Testis (tissue), 3 donors: ENCODE data around the gene ROS1. TPM values are rescaled to one million over a fixed set of nuclear protein-coding genes. Genes with fewer than 3 reads are reported as not detected.
"Not testable (repeated sequence)": the region's sequence is repeated elsewhere in the genome, so short reads cannot be mapped to it uniquely, and the experiment has no call there.

ENCODE experiments used
- DNase-seq: peaks from one replicate; pipeline ENCODE4 v3.0.0-alpha.2; 2019
- H3K27ac ChIP-seq, 2 donors: fragments of 200-600 bp; sonication (generic); one replicate each; pipeline ENCODE4 v1.5.1; 2019
- H3K27me3 ChIP-seq: fragments of 200-600 bp; sonication (generic); one replicate; pipeline ENCODE4 v1.5.1; 2019
- H3K36me3 ChIP-seq: fragments of 200-600 bp; sonication (generic); one replicate; pipeline ENCODE4 v1.5.1; 2017; ENCODE audit warnings: low read depth; ENCODE audit errors: missing control alignments
- H3K4me1 ChIP-seq: fragments of 200-600 bp; sonication (generic); one replicate; pipeline ENCODE4 v1.5.1; 2019
- H3K4me3 ChIP-seq, 2 donors: fragments of 200-600 bp; sonication (generic); one replicate each; pipeline ENCODE4 v1.5.1; 2017 to 2019
- H3K9me3 ChIP-seq: fragments of 200-600 bp; sonication (generic); one replicate; pipeline ENCODE4 v1.5.1; 2017
- POLR2A ChIP-seq: fragments of 450-650 bp; IDR thresholded peaks from one replicate; pipeline ENCODE4 v1.6.1; 2017; ENCODE audit warnings: antibody characterized with exemption, mild to moderate bottlenecking, moderate library complexity
- WGBS, 2 donors: methylation state at CpG; one replicate each; pipeline ENCODE4 v1.1.5; 2018; 5-methylcytosine and 5-hydroxymethylcytosine counted together
- intact Hi-C: fragments of 100-400 bp; cut with DNase I; formaldehyde crosslinking; loops from one replicate; pipeline ENCODE4 v1.15.1; 2023; ENCODE audit warnings: low total_unique reads
- polyA plus RNA-seq: library from polyadenylated mRNA; stranded (reverse); fragments of 350-450 nt; fragmentation: Illumina TruSeq; extraction: RNeasy Lipid Tissue Mini Kit (QIAGEN cat#74804); gene quantifications from one replicate; pipeline ENCODE4 v1.2.3, GENCODE V29; 2014; ENCODE audit warnings: low read depth, low replicate concordance; ENCODE audit not compliant: insufficient read depth
- total RNA-seq, 2 donors: library from RNA; depleted of rRNA; stranded (reverse); fragments of >200 nt; gene quantifications; one replicate each; pipeline ENCODE4 v1.2.3, GENCODE V29; 2016
- TF ChIP-seq, protein P1 (sequence below), 3 experiments: fragments of 450-650 bp in 2 of 3; fragments of 200-600 bp in 1 of 3; sonication (generic) in 1 of 3; IDR thresholded peaks; one replicate each; pipeline ENCODE4 v1.5.1; 2016 to 2019; ENCODE audit warnings: antibody characterized with exemption in 3 of 3, mild to moderate bottlenecking in 2 of 3, moderate library complexity in 1 of 3

Gene ROS1
- total and polyA plus RNA-seq, 3 donors from 2014 or later: 0.58 to 1.3 (median 1.1) TPM

DNA sequence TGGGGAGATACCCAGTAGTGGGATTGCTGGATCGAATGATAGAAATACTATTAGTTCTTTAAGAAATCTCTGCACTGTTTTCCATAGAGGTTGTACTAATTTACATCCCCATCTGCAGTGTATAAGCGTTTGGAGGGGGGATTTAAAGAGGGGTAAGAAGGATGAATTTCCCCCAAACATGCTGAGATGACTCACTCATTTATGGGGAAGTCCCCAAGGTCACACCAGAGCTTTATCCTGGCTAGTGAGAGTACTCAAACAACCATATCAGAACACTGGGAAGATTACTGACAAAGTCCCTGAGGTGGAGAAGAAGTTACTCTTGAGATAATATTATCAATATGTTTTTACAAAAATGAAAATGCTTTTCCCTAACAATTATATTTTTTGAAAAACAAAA, 44.0 kb downstream of the ROS1 start:
- no peak for TF ChIP-seq POLR2A
- TF ChIP-seq, protein P1, sequence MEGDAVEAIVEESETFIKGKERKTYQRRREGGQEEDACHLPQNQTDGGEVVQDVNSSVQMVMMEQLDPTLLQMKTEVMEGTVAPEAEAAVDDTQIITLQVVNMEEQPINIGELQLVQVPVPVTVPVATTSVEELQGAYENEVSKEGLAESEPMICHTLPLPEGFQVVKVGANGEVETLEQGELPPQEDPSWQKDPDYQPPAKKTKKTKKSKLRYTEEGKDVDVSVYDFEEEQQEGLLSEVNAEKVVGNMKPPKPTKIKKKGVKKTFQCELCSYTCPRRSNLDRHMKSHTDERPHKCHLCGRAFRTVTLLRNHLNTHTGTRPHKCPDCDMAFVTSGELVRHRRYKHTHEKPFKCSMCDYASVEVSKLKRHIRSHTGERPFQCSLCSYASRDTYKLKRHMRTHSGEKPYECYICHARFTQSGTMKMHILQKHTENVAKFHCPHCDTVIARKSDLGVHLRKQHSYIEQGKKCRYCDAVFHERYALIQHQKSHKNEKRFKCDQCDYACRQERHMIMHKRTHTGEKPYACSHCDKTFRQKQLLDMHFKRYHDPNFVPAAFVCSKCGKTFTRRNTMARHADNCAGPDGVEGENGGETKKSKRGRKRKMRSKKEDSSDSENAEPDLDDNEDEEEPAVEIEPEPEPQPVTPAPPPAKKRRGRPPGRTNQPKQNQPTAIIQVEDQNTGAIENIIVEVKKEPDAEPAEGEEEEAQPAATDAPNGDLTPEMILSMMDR (IDR thresholded peaks at IDR 0.05): no peak
- H3K36me3 ChIP-seq: no peaks in the 10 kb centered on the region
- H3K9me3 ChIP-seq: no peaks in the 10 kb centered on the region
- no peak overlapping the region for H3K27ac ChIP-seq
- 53 to 66% methylated on average over 2 of the region's 2 CpGs for WGBS, 2 donors
- no peak overlapping the region for H3K4me3 ChIP-seq
- H3K27me3 ChIP-seq: no peaks in the 10 kb centered on the region
- no peak for DNase-seq
- no peaks in the 10 kb centered on the region for H3K4me1 ChIP-seq
- intact Hi-C loops: no loop called here

DNA sequence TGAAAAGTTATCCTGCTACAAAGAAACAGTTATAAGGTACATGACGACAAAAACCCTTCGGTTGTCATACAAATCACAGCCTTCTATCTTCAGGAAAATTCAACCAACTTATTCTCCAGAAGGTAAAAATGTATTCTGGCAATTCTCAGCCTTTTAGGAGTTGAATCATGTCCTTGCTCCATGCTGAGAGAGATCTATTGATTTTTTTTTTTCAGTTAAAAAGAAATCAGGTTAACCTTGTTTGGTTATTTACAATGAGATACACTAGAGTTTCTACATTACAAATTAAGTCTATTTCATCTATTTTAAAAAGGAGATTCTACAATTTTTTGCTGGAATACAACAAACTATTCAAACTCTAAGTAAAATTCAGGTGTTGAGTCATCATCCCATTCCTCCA, 45.4 kb downstream of the ROS1 start:
- no peaks in the 10 kb centered on the region for H3K4me1 ChIP-seq
- intact Hi-C loops: no loop called here
- H3K4me3 ChIP-seq: no peak overlapping the region
- TF ChIP-seq, protein P1 (IDR thresholded peaks at IDR 0.05): no peak
- no peak for TF ChIP-seq POLR2A
- DNase-seq: no peak
- 73 to 76% methylated on average over 2 of the region's 2 CpGs for WGBS, 2 donors
- H3K27ac ChIP-seq: no peak overlapping the region
- H3K9me3 ChIP-seq: no peaks in the 10 kb centered on the region
- H3K36me3 ChIP-seq: no peaks in the 10 kb centered on the region
- H3K27me3 ChIP-seq: no peaks in the 10 kb centered on the region

DNA sequence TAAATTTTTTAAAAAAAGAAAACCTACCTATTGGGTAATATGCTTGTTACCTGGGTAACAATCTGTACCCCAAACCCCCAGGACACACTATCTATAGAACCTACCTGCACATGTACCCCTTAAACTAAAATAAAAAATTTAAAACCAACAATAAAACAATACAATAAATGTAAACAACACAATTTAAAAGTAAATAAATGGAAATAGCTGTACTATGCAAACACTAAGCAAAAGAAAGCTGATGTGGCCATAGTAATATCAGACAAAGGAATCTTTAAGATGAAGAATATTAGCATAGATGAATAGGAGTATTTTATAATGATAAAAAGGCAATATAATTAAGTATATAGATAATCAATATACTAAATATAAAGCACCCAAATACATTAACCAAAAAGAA, 50.3 kb downstream of the ROS1 start:
- H3K36me3 ChIP-seq: no peaks in the 10 kb centered on the region
- no peaks in the 10 kb centered on the region for H3K4me1 ChIP-seq
- no peaks in the 10 kb centered on the region for H3K27me3 ChIP-seq
- DNase-seq: no peak
- H3K9me3 ChIP-seq: no peaks in the 10 kb centered on the region
- no peak overlapping the region for H3K4me3 ChIP-seq
- TF ChIP-seq, protein P1 (IDR thresholded peaks at IDR 0.05): no peak
- no peak for TF ChIP-seq POLR2A
- H3K27ac ChIP-seq: no peak overlapping the region
- intact Hi-C loops: no loop called here

GRCh38 chr6:117373211-117373813, 52.4 kb downstream of the ROS1 start:
- Histone ChIP-seq H3K36me3 (no peaks in the 10 kb centered on the region), H3K9me3 (no peaks in the 10 kb centered on the region), H3K27me3 (no peaks in the 10 kb centered on the region), H3K27ac (no peak overlapping the region), H3K4me1 (no peaks in the 10 kb centered on the region), H3K4me3 (peak overlapping the region in 1 of 2 donors; percentile 7)
- DNase-seq: no peak
- WGBS, 2 donors: 55 to 82% methylated on average over 4 to 33 of the region's 33 CpGs
- intact Hi-C loops: no loop called here
- TF ChIP-seq, protein P1 (IDR thresholded peaks at IDR 0.05): no peak
- no peak for TF ChIP-seq POLR2A

DNA sequence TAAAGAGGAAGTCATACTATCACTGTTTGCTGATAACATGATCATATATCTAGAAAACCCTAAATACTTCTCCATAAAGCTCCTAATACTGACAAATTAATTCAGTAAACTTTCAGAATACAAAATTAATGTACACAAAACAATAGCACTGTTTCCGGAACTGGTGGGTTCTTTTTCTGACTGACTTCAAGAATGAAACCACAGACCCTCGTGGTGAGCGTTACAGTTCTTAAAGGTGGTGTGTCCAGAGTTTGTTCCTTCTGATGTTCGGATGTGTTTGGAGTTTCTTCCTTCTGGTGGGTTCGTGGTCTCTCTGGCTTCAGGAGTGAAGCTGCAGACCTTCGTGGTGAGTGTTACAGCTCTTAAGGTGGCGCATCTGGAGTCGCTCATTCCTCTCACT, 53.5 kb downstream of the ROS1 start:
- H3K4me3 ChIP-seq, DNase-seq, H3K27me3 ChIP-seq, H3K4me1 ChIP-seq, H3K27ac ChIP-seq, H3K36me3 ChIP-seq, intact Hi-C loops, H3K9me3 ChIP-seq: not testable (repeated sequence)
- WGBS, 2 donors: 62 to 80% methylated on average over 8 of the region's 8 CpGs
